Heart left ventricle (tissue), 16 donors: Measurements from ENCODE around the gene LCN9. TPM values are rescaled to one million over a fixed set of nuclear protein-coding genes. Genes with fewer than 3 reads are reported as not detected.

Experiments
- ATAC-seq, 4 donors: fragments of 200-7000 bp; cut with Tn5 transposase; one replicate each; pipeline ENCODE4 v1.9.1; 2020 to 2022; ENCODE audit warnings: moderate library complexity in 4 of 4, mild to moderate bottlenecking in 3 of 4, moderate number of reproducible peaks in 1 of 4
- DNase-seq, 5 donors: peaks; one replicate each; pipeline ENCODE4 v3.0.0-alpha.2; 2020
- H3K27ac ChIP-seq, 12 donors: fragments of 200-600 bp; sonication (generic) in 4 of 12; one replicate each; pipeline versions ENCODE4 v1.5.0 to v1.8.0; 2016 to 2022; ENCODE audit warnings: mild to moderate bottlenecking in 2 of 12
- H3K27me3 ChIP-seq, 9 donors: fragments of 200-600 bp; sonication (generic) in 2 of 9; one replicate each; pipeline versions ENCODE4 v1.5.1 to v1.8.0; 2016 to 2022; ENCODE audit warnings: mild to moderate bottlenecking in 3 of 9
- H3K36me3 ChIP-seq, 9 donors: fragments of 200-600 bp; sonication (generic) in 2 of 9; one replicate each; pipeline versions ENCODE4 v1.5.0 to v1.8.0; 2018 to 2022; ENCODE audit warnings: mild to moderate bottlenecking in 2 of 9
- H3K4me1 ChIP-seq, 12 donors: fragments of 200-600 bp; sonication (generic) in 4 of 12; one replicate each; pipeline versions ENCODE4 v1.5.0 to v1.8.0; 2016 to 2022; ENCODE audit warnings: mild to moderate bottlenecking in 3 of 12
- H3K4me3 ChIP-seq, 12 donors: fragments of 200-600 bp; sonication (generic) in 4 of 12; one replicate each; pipeline versions ENCODE4 v1.5.0 to v1.8.0; 2017 to 2022; ENCODE audit warnings: mild to moderate bottlenecking in 9 of 12, moderate library complexity in 4 of 12
- H3K9me3 ChIP-seq, 12 donors: fragments of 200-600 bp; sonication (generic) in 4 of 12; one replicate each; pipeline versions ENCODE4 v1.5.0 to v1.8.0; 2016 to 2022; ENCODE audit warnings: mild to moderate bottlenecking in 1 of 12
- CTCF ChIP-seq, 12 donors: fragments of 200-600 bp; sonication (generic) in 4 of 12; IDR thresholded peaks; one replicate each; pipeline versions ENCODE4 v1.5.0 to v1.8.0; 2018 to 2022; ENCODE audit warnings: antibody characterized with exemption in 12 of 12, mild to moderate bottlenecking in 5 of 12
- POLR2A ChIP-seq, 2 donors: fragments of 450-650 bp; IDR thresholded peaks; one replicate each; pipeline ENCODE4 v1.6.1; 2017; ENCODE audit warnings: antibody characterized with exemption in 2 of 2, mild to moderate bottlenecking in 2 of 2, moderate library complexity in 2 of 2
- WGBS, 4 donors: extraction: QIAGEN DNeasy Blood & Tissue Kit in 2 of 4; methylation state at CpG; one replicate each; pipeline versions ENCODE4 v1.1.5 to v1.1.7; 2013 to 2018; 5-methylcytosine and 5-hydroxymethylcytosine counted together
- intact Hi-C, 10 donors: fragments of 100-400 bp; cut with DNase I; formaldehyde crosslinking; loops; one replicate each; pipeline versions ENCODE4 v1.11.1 to v1.14.2; 2022
- polyA plus RNA-seq, 2 donors: library from polyadenylated mRNA; stranded (reverse); fragments of 200-250 nt; gene quantifications; one replicate each; pipeline ENCODE4 v1.2.3, GENCODE V29; 2013
- total RNA-seq, 9 donors: library from RNA; depleted of rRNA in 2 of 9; stranded (reverse); fragments of >200 nt in 2 of 9; fragmentation: NEBNext Ultra II Directional in 3 of 9; extraction: Animal tissue kit (Norgen Biotek cat#: 25700) in 3 of 9; gene quantifications; one replicate each; pipeline versions ENCODE4 v1.1.0 to v1.2.4, GENCODE V29; 2016 to 2023
- donor health status: ischemic (EF 13 %, LVEDD 7.1; RV severe dilation, severe dysfunction).
- donor health status: healthy with polysubstance abuse.
- donor health status: DM: no; HTN: yes; CAD: no.
- donor health status: DM: no; HTN: no; CAD: no.
- donor health status: ischemic (EF 25% LVEDD 6.9; RV normal size, moderate dysfunction).
- donor health status: ischemic (EF 25% LVEDD 5.7; RV mildly dilated, moderate dysfunction).
- donor health status: healthy.
- donor health status: DM: yes; HTN: yes; CAD: no.
- donor health status: ischemic (EF 35%, LVEDD 5.7; RV mildly dilated, moderate dysfunction).
- donor health status: nonischemic (EF 11% LVEDD 7.7; RV severe dilation, severe dysfunction).
- donor health status: DM: yes; HTN: yes; CAD: no.
- donor health status: PGD.
- donor health status: ischemic (EF 29% LVEDD 5.4; RV normal size, mild dysfunction).
- donor health status: nonischemic (EF 23%, LVEDD 6.1; RV moderate dilation, normal function).

LCN9 gene
- total and polyA plus RNA-seq, 11 donors: not detected

- TF ChIP-seq CTCF (IDR thresholded peaks at IDR 0.05) (no peak), POLR2A (IDR thresholded peaks at IDR 0.05) (no peak)
- WGBS, 4 donors: 59 to 67% (median 62%) methylated on average over 8 of the region's 8 CpGs
- Histone ChIP-seq H3K36me3 (no peaks in the 10 kb centered on the region), H3K4me3 (no peak overlapping the region), H3K27ac (no peak overlapping the region), H3K27me3 (peaks cover 0 to 17% (median 0%) of the 10 kb centered on the region in 9 donors), H3K9me3 (peaks cover 0 to 35% (median 23%) of the 10 kb centered on the region in 12 donors), H3K4me1 (no peaks in the 10 kb centered on the region)
- intact Hi-C loops: no loop called here
- DNase-seq (no peak), ATAC-seq (no peak)
Measured at GRCh38 chr9:135641745-135642144, 21.4 kb upstream of the LCN9 start.

GRCh38 chr9:135644631-135645218 is 18.4 kb upstream of the LCN9 start:
- TF ChIP-seq CTCF (IDR thresholded peaks at IDR 0.05): no peak
- no peak for TF ChIP-seq POLR2A (IDR thresholded peaks at IDR 0.05)
- Histone ChIP-seq H3K9me3 (peaks cover 0 to 62% (median 46%) of the 10 kb centered on the region in 12 donors), H3K27me3 (no peaks in the 10 kb centered on the region), H3K4me1 (no peaks in the 10 kb centered on the region), H3K27ac (no peak overlapping the region), H3K36me3 (no peaks in the 10 kb centered on the region), H3K4me3 (no peak overlapping the region)
- DNase-seq (no peak), ATAC-seq (no peak)
- intact Hi-C loops: no loop called here
- WGBS, 4 donors: 79 to 82% (median 80%) methylated on average over 5 of the region's 5 CpGs

GRCh38 chr9:135647884-135648283 is 15.2 kb upstream of the LCN9 start:
- H3K36me3 ChIP-seq: no peaks in the 10 kb centered on the region
- no peak for TF ChIP-seq POLR2A (IDR thresholded peaks at IDR 0.05)
- TF ChIP-seq CTCF (IDR thresholded peaks at IDR 0.05): no peak
- peaks cover 0 to 66% (median 48%) of the 10 kb centered on the region in 12 donors for H3K9me3 ChIP-seq
- H3K27ac ChIP-seq: no peak overlapping the region
- H3K4me1 ChIP-seq: no peaks in the 10 kb centered on the region
- no peak overlapping the region for H3K4me3 ChIP-seq
- ATAC-seq: no peak
- WGBS, 4 donors: 83 to 89% (median 84%) methylated on average over 4 of the region's 4 CpGs
- intact Hi-C loops: no loop called here
- DNase-seq: no peak
- no peaks in the 10 kb centered on the region for H3K27me3 ChIP-seq

DNA sequence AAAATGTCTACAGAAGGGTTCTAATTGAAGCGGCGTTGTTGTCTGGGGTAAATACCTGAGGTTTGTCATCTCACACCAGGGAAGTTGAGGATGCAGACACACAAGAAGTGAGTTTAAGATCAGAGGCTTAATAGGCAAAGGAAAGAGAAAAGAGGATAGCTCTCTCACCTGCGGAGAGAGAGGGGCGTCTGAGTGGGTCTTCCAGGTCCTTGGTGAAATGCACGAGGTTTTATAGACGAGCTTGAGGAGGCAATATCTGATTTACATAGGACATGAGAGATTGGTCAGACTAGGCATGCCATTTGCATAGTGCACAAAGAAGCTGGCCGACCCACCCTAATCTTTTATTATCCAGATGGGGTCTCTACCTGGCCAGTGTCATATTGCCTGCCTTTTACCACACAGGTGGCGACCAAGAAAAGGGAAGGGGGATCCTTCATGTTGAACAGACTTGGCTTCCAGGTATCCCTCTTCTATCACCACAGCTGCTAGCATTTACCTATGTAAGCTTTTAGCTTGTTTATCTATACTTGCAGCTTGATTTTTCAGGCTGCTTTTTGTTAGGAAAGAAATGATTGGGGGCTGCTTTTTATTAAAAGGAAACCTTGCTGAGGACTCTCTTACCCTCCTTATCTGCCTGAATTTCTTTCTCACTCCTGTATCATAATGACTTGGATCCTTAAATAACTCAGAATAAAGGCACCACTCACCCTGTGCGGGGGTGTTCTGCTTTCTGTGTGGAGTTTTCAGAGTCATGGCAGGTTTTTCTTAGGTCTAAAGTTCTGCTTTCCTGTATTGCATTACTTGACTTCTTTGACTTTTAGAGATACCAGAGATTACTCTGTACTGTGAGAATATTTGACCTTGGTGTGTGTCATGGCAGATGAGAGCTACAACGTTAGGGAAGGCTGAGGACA is 14.4 kb upstream of the LCN9 start:
- ATAC-seq (no peak), DNase-seq (no peak)
- Histone ChIP-seq H3K27ac (no peak overlapping the region), H3K36me3 (no peaks in the 10 kb centered on the region), H3K4me1 (no peaks in the 10 kb centered on the region), H3K4me3 (no peak overlapping the region), H3K9me3 (peaks cover 0 to 61% (median 43%) of the 10 kb centered on the region in 12 donors), H3K27me3 (peaks cover 0 to 3% (median 0%) of the 10 kb centered on the region in 9 donors)
- TF ChIP-seq POLR2A (IDR thresholded peaks at IDR 0.05) (no peak), CTCF (IDR thresholded peaks at IDR 0.05) (no peak)
- intact Hi-C loops: no loop called here
- WGBS, 4 donors: 76 to 80% (median 78%) methylated on average over 10 of the region's 10 CpGs
